Heart left ventricle (tissue), 16 donors: ENCODE measurements around the gene CCBE1. TPM values are rescaled to one million over a fixed set of nuclear protein-coding genes. Genes with fewer than 3 reads are reported as not detected.

Source experiments
- ATAC-seq, 4 donors: fragments of 200-7000 bp; cut with Tn5 transposase; one replicate each; pipeline ENCODE4 v1.9.1; 2020 to 2022; ENCODE audit warnings: moderate library complexity in 4 of 4, mild to moderate bottlenecking in 3 of 4, moderate number of reproducible peaks in 1 of 4
- DNase-seq, 5 donors: peaks; one replicate each; pipeline ENCODE4 v3.0.0-alpha.2; 2020
- H3K27ac ChIP-seq, 12 donors: fragments of 200-600 bp; sonication (generic) in 4 of 12; one replicate each; pipeline versions ENCODE4 v1.5.0 to v1.8.0; 2016 to 2022; ENCODE audit warnings: mild to moderate bottlenecking in 2 of 12
- H3K27me3 ChIP-seq, 9 donors: fragments of 200-600 bp; sonication (generic) in 2 of 9; one replicate each; pipeline versions ENCODE4 v1.5.1 to v1.8.0; 2016 to 2022; ENCODE audit warnings: mild to moderate bottlenecking in 3 of 9
- H3K36me3 ChIP-seq, 9 donors: fragments of 200-600 bp; sonication (generic) in 2 of 9; one replicate each; pipeline versions ENCODE4 v1.5.0 to v1.8.0; 2018 to 2022; ENCODE audit warnings: mild to moderate bottlenecking in 2 of 9
- H3K4me1 ChIP-seq, 12 donors: fragments of 200-600 bp; sonication (generic) in 4 of 12; one replicate each; pipeline versions ENCODE4 v1.5.0 to v1.8.0; 2016 to 2022; ENCODE audit warnings: mild to moderate bottlenecking in 3 of 12
- H3K4me3 ChIP-seq, 12 donors: fragments of 200-600 bp; sonication (generic) in 4 of 12; one replicate each; pipeline versions ENCODE4 v1.5.0 to v1.8.0; 2017 to 2022; ENCODE audit warnings: mild to moderate bottlenecking in 9 of 12, moderate library complexity in 4 of 12
- H3K9me3 ChIP-seq, 12 donors: fragments of 200-600 bp; sonication (generic) in 4 of 12; one replicate each; pipeline versions ENCODE4 v1.5.0 to v1.8.0; 2016 to 2022; ENCODE audit warnings: mild to moderate bottlenecking in 1 of 12
- CTCF ChIP-seq, 12 donors: fragments of 200-600 bp; sonication (generic) in 4 of 12; IDR thresholded peaks; one replicate each; pipeline versions ENCODE4 v1.5.0 to v1.8.0; 2018 to 2022; ENCODE audit warnings: antibody characterized with exemption in 12 of 12, mild to moderate bottlenecking in 5 of 12
- POLR2A ChIP-seq, 2 donors: fragments of 450-650 bp; IDR thresholded peaks; one replicate each; pipeline ENCODE4 v1.6.1; 2017; ENCODE audit warnings: antibody characterized with exemption in 2 of 2, mild to moderate bottlenecking in 2 of 2, moderate library complexity in 2 of 2
- WGBS, 4 donors: extraction: QIAGEN DNeasy Blood & Tissue Kit in 2 of 4; methylation state at CpG; one replicate each; pipeline versions ENCODE4 v1.1.5 to v1.1.7; 2013 to 2018; 5-methylcytosine and 5-hydroxymethylcytosine counted together
- intact Hi-C, 10 donors: fragments of 100-400 bp; cut with DNase I; formaldehyde crosslinking; loops; one replicate each; pipeline versions ENCODE4 v1.11.1 to v1.14.2; 2022
- polyA plus RNA-seq, 2 donors: library from polyadenylated mRNA; stranded (reverse); fragments of 200-250 nt; gene quantifications; one replicate each; pipeline ENCODE4 v1.2.3, GENCODE V29; 2013
- total RNA-seq, 9 donors: library from RNA; depleted of rRNA in 2 of 9; stranded (reverse); fragments of >200 nt in 2 of 9; fragmentation: NEBNext Ultra II Directional in 3 of 9; extraction: Animal tissue kit (Norgen Biotek cat#: 25700) in 3 of 9; gene quantifications; one replicate each; pipeline versions ENCODE4 v1.1.0 to v1.2.4, GENCODE V29; 2016 to 2023
- donor health status: ischemic (EF 13 %, LVEDD 7.1; RV severe dilation, severe dysfunction).
- donor health status: healthy with polysubstance abuse.
- donor health status: DM: no; HTN: yes; CAD: no.
- donor health status: DM: no; HTN: no; CAD: no.
- donor health status: ischemic (EF 25% LVEDD 6.9; RV normal size, moderate dysfunction).
- donor health status: ischemic (EF 25% LVEDD 5.7; RV mildly dilated, moderate dysfunction).
- donor health status: healthy.
- donor health status: DM: yes; HTN: yes; CAD: no.
- donor health status: ischemic (EF 35%, LVEDD 5.7; RV mildly dilated, moderate dysfunction).
- donor health status: nonischemic (EF 11% LVEDD 7.7; RV severe dilation, severe dysfunction).
- donor health status: DM: yes; HTN: yes; CAD: no.
- donor health status: PGD.
- donor health status: ischemic (EF 29% LVEDD 5.4; RV normal size, mild dysfunction).
- donor health status: nonischemic (EF 23%, LVEDD 6.1; RV moderate dilation, normal function).

The CCBE1 gene
- total and polyA plus RNA-seq, 11 donors = 0.15 to 6.3 (median 0.74) TPM

DNA sequence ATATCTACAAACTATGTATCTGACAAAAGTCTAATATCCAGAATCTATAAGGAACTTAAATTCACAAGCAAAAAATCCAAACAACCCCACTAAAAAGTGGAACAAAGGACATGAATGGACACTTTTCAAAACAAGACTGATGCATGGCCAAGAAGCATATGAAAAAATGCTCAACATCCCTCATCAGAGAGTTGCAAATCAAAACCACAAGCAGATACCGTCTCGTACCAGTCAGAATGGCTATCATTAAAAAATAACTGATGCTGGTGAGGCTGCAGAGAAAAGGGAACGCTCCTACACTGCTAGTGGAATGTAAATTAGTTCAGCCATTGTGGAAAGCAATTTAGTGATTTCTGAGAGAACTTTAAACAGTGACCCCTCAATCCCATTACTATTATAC is 56.5 kb downstream of the CCBE1 start:
- H3K27ac ChIP-seq = no peak overlapping the region
- no peak for TF ChIP-seq POLR2A (IDR thresholded peaks at IDR 0.05)
- TF ChIP-seq CTCF (IDR thresholded peaks at IDR 0.05) = no peak
- H3K4me1 ChIP-seq = no peaks in the 10 kb centered on the region
- WGBS, 4 donors = 82 to 93% (median 88%) methylated on average over 3 of the region's 3 CpGs
- no peaks in the 10 kb centered on the region for H3K27me3 ChIP-seq
- ATAC-seq (no peak), DNase-seq (no peak)
- H3K9me3 ChIP-seq = no peaks in the 10 kb centered on the region
- no peak overlapping the region for H3K4me3 ChIP-seq
- H3K36me3 ChIP-seq = no peaks in the 10 kb centered on the region
- intact Hi-C loops = no loop called here

DNA sequence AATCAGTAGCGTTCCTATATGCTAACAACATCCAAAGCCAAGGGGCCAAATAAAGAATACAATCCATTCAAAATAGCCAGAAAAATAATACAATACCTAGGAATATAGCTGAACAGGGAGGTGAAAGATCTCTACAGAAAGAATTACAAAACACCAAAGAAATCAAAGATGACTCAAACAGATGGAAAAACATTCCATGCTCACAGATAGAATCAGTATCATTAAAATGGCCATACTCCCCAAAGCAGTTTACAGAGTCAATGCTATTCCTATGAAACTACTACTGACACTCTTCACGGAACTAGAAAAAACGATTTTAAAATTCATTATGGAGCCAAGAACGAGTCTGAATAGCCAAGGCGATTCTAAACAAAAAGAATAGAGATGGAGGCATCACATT is 57.4 kb downstream of the CCBE1 start:
- H3K27me3 ChIP-seq = no peaks in the 10 kb centered on the region
- no peak overlapping the region for H3K27ac ChIP-seq
- no peaks in the 10 kb centered on the region for H3K4me1 ChIP-seq
- DNase-seq = no peak
- ATAC-seq = no peak
- no peak overlapping the region for H3K4me3 ChIP-seq
- H3K36me3 ChIP-seq = no peaks in the 10 kb centered on the region
- intact Hi-C loops = loop anchor here in 5 of 10 donors (10.0 kb wide), 3 partner anchors 175 to 185 kb away; no protein-coding TSS in a partner anchor
- 60 to 66% (median 63%) methylated on average over 5 of the region's 5 CpGs for WGBS, 4 donors
- no peak for TF ChIP-seq POLR2A (IDR thresholded peaks at IDR 0.05)
- no peak for TF ChIP-seq CTCF (IDR thresholded peaks at IDR 0.05)
- H3K9me3 ChIP-seq = no peaks in the 10 kb centered on the region

DNA sequence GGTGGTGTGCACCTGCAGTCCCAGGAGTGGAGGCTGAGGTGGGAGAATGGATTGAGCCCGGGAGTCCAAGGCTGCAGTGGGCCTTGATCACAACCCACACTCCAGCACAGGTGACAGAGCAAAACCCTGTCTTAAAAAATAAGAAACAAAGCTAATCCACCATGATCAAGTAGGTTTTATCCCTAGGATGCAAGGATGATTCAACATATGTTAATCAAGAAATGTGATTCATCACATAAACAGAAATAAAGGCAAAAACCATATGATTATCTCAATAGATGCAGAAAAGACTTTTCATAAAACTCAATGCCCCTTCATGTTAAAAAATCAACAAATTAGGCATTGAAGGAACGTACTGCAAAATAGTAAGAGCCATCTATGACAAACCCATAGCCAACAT is 58.1 kb downstream of the CCBE1 start:
- H3K9me3 ChIP-seq = no peaks in the 10 kb centered on the region
- no peak overlapping the region for H3K27ac ChIP-seq
- TF ChIP-seq CTCF (IDR thresholded peaks at IDR 0.05) (no peak), POLR2A (IDR thresholded peaks at IDR 0.05) (no peak)
- no peaks in the 10 kb centered on the region for H3K27me3 ChIP-seq
- ATAC-seq = no peak
- no peak overlapping the region for H3K4me3 ChIP-seq
- no peaks in the 10 kb centered on the region for H3K36me3 ChIP-seq
- no peak for DNase-seq
- 81 to 89% (median 85%) methylated on average over 2 of the region's 2 CpGs for WGBS, 4 donors
- no peaks in the 10 kb centered on the region for H3K4me1 ChIP-seq
- intact Hi-C loops = loop anchor here in 5 of 10 donors (10.0 kb wide), 3 partner anchors 174 to 186 kb away; no protein-coding TSS in a partner anchor

GRCh38 chr18:59633961-59634485 is 63.2 kb downstream of the CCBE1 start:
- WGBS, 4 donors = 83 to 88% (median 84%) methylated on average over 4 of the region's 4 CpGs
- DNase-seq = no peak
- H3K4me3 ChIP-seq = no peak overlapping the region
- peaks cover 0 to 6% (median 0%) of the 10 kb centered on the region in 12 donors for H3K4me1 ChIP-seq
- TF ChIP-seq CTCF (IDR thresholded peaks at IDR 0.05) (no peak), POLR2A (IDR thresholded peaks at IDR 0.05) (no peak)
- peak overlapping the region in 1 of 12 donors; percentile 8 for H3K27ac ChIP-seq
- no peaks in the 10 kb centered on the region for H3K27me3 ChIP-seq
- no peak for ATAC-seq
- H3K9me3 ChIP-seq = peaks cover 0 to 8% (median 0%) of the 10 kb centered on the region in 12 donors
- intact Hi-C loops = loop anchor here (5.0 to 10.0 kb wide), 5 partner anchors 63 to 191 kb away; partner anchors contain the start of gene CCBE1 (in 1 of the 10)
- H3K36me3 ChIP-seq = no peaks in the 10 kb centered on the region
